ENCODE measurements around the gene SETBP1.

The SETBP1 gene

DNA sequence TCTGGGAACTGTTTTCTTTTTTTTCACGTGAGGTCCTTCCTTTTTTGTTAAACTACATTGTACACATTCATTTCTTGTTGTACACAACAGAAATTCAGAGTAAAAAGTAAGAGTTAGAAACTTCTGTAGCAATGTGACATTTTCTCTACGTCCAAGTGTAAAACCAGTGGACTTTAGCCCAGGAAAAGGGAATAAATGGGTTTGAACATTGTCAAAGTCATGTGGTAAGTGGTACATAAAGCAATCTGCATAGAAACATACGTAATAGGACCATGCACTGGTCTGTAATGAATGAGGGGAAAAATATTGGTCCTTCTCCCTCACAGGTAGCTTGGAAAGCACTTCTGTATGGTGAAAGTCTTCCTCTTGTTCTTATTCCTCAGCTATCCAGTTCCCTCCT lies 421.4 kb downstream of the SETBP1 start:
- DNase-seq, result no peak

DNA sequence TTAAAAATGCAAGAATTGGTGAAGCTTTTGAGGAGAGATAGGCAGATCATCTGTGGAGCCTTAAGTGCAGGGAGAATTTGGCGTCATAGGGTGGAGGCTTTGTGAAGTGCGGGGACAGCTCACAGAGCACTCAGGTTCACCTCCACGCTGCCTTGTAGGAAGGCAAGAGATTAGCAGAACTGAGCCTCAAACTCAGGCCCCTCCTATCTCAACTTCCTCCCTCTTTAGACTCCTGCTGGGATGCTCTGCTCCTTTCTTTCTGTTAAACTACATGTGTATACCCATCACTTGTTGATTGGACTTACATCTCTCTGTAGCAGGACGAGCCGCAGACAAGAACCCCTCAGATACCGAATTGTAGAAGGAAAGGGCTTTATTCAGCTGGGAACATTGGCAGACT lies 422.2 kb downstream of the SETBP1 start:
- DNase-seq, result no peak

DNA sequence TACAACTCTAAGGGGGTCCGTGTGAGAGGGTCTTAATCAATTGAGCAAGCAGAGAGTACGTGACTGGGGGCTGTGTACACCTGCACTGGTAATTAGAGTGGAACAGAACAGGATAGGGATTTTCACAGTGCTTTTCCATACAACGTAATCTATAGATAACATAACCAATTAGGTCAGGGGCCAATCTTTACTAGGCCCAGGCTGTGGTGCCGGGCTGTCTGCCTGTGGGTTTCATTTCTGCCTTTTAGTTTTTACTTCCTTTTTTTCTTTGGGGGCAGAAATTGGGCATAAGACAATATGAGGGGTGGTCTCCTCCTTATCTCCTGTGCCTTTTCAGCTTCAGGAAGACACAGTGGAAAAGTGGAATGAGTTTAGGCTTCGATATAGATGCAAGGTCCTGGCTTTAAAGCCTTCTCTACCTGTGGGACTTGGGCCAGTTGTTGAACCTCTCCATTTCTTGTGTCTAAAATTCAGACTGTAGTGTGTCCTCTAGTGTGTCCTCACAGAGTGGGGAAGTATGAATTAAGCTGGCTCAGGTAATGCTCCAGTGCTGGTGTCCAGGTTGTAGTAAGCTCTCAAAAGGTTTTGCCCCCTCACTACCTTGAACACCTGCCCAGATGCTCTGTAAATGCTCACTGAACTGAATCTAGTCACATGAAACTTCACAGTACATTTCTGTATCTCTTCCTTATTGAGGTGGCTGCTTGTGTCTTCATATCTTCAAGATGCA lies 422.8 kb downstream of the SETBP1 start:
- DNase-seq, result peak in 1 of 2 experiments; percentile 4

DNA sequence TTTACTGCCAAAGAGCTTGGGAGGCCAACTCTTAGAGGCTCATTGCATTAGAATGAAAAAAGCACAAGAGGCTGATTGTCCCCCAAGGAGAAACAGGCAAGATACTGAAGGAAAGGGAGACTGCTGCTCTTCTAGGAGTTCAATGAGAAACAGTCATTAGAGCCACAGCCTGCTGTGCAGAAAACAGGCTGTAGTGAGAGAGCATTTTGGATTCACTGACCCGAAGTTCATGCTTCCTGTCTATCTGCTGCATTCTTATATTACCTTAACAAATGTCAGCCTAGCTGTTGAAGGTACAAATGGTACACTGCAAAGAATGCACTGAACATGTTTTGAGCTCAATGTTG lies 423.3 kb downstream of the SETBP1 start:
- DNase-seq, result peak in 1 of 2 experiments; percentile 9

DNA sequence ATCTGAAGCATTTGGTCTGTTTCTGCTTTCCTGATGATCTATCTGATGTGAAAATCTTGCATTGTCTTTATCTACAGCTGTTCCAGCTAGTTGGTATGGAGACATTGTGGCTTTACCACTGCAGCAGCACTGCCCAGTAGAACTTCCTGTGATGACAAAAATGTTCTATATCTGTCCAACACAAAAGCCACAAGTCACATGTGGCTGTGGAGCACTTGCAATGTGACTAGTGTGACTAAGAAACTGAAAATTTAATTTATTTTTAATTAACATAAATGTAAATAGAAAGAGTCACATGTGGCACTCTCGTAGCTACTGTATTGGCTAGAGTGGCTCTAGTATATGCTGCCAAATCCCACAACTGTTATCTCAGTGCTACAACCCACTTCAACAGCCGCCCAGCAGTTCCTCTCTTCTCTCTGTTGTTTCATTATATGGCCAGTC lies 425.7 kb downstream of the SETBP1 start:
- DNase-seq, result peak; percentile 94 to 95

DNA sequence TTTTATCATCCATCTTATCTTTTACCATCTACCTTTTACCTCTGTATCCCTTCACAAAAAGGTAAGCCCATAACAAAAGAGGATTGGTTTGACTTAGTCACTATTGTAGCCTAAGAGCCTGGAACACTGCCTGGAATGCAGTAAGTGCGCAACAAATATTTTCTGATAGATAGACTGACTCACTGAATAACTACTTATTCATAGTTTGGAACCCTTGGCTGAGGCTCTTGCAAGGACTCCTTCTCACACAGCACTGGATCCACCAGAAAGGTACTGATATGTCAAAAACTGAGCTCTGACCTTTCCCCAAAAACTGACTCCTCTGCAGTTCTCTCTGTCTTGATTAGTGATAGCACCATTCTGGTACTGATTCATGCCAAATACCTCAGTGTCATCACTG lies 426.7 kb downstream of the SETBP1 start:
- DNase-seq, result no peak

DNA sequence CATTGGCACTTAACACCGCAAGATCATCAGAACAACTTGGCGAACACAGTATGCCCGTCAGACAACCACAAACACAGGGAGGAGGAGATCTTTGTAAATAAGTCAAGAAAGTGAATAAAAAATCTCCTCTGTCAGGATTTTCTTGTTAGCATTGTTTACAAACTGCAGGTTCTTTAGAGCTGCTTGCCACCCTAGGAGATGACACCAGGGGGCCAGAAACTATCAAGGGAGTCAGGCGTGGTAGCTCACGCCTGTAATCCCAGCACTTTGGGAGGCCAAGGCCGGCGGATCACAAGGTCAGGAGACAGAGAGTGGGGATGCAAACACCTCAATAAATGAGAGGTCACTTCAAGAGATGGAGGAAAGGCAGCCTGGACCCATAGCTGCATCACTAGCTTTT lies 428.1 kb downstream of the SETBP1 start:
- no peak for DNase-seq

DNA sequence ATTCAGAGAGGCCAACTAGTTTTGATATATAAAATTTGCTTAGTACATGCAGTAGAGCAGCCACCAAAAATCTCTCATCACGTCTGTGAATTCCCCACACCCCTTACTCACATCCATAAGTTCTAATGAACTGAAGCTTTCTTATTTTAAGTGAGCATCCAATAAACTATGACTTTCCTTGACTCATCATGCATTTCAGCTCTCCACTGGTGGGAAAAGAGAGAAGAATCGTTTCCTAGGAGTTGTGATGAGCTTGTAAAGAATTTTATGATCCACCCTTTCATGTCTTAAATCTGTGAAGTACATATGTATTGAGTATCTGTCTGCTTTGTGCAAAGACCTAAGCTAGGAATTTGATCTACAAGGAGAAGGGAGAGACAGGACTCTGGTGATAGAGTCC lies 428.6 kb downstream of the SETBP1 start:
- no peak for DNase-seq

DNA sequence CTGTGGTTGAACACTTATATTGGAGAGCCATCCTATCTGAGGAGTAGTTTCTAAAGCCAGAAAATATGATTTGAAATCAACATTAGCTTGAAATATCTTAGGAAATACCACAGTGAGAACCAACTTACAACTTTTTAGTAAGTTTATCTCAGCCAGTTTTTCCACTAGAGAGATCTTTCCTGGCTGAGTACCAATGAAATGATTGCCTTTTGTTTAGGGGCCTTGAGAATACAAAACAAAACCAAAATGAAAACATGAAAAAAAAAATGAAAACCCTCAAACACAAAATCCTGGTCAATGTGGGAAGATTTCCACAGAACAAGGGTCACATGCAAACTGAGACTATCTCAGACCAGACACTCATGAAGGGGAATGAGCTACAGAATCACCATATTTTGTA lies 429.0 kb downstream of the SETBP1 start:
- DNase-seq, result no peak

DNA sequence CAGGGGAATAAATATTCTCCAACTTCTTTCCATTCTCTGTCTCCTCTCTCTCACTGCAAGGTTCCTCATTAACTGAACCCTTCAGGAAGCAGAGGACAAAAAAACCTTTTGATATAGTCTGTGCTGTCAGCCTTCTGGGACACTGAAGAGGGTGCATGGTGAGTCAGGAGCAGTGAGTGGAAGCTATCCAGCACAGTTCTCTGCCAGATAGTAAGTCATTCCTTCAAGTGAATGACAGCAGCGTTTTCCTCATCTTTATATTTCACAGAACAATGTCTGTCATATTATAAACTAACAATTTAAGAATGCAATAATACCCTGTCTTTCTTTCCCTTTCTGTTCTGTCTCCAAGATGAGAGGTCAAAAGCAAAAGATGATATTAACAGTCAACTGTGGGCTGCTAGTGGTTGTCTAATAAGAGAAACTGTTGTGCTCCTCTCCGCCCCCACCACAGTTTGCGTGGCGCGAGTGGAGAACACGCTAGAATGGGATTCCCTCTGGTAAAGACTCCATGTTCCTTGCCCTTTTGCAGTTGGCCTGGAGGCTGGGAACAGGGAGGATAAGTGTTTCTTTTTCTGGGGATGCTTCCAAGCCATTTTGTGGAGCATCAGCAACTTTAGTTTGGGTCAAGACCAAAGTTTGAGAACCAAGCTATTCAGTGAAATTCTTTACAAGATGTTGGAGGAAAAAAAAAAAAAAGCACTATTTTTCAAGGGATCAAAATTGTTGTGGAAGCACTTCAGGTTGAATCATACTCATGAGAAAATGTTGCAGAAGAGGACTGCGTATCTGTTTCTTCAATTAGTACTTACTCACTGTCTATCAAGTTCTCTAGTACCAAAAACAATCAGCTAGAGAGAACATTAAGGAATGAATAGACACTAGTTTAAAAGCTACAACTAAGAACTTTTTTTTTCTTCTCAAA lies 430.2 kb downstream of the SETBP1 start:
- no peak for DNase-seq

DNA sequence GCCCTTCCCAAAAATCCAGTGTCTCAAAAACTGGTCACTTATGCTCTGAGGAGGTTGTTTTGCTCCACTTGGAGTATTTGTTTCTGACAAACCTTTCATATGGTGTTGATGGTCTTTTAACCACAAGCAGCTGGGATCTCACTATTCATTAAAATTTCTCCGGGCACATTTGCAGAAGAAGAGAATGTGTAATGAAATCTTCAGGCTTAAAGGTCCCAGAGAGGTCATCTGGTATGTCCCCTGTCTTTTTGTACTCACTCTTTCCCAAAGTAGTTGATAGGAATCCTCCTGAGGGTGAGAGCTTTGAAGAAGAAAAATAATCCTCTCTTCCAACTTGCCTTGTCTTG lies 430.8 kb downstream of the SETBP1 start:
- no peak for DNase-seq

DNA sequence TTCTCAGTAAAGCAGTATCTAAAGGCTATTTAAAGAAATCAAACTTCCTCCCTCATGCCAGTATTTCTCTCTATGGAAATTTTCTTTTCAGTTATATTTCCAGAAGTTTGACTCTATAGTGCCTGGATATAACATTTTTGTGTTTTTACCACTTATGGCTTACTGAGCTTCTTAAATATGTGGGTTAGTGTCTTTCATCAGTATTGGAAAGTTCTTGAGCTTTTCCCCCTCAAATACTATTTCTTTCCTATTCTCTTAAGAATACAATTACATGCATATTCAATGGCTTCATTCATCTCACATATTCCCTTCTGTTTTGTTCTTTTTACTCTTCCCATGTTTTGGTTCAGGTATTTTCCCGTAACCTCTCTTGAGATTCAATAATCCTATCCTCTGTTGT lies 432.0 kb downstream of the SETBP1 start:
- DNase-seq, result no peak

DNA sequence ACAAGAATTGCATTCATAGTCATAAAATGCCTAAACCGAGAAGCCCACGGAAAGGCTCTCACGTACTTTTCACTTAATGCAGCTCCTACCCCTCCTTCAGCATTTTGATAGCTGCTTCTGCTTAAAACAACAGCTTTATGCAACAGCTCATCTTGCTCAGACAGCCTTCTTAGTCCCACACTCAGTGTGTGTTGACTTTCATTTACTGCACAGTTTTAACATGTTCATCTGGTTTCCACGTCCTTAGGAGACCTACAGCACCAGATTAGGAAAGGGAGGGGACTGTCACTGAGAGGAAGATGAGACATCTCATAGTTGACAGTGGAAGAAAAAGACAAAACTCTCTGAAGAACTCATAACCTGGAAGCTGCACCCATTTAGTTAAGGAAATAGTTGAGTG lies 435.4 kb downstream of the SETBP1 start:
- DNase-seq, result no peak

Measured in Kasumi-1 (cell line).